RWPE2 (cell line): ENCODE measurements around the gene DUSP28.

Experiments
- ATAC-seq: fragments of 200-7000 bp; cut with Tn5 transposase; 3 replicates; pipeline ENCODE4 v1.9.1; 2021; ENCODE audit warnings: low read depth
- DNase-seq: peaks from one replicate; pipeline ENCODE4 v3.0.0-alpha.2; 2020; ENCODE audit warnings: low spot score
- H3K27ac ChIP-seq: fragments of 450-650 bp; 2 replicates; pipeline ENCODE4 v1.5.1; 2017; ENCODE audit warnings: mild to moderate bottlenecking; ENCODE audit not compliant: poor library complexity, severe bottlenecking
- H3K27me3 ChIP-seq: fragments of 250-450 bp; sonication (Bioruptor Pico); 2 replicates; pipeline ENCODE4 v1.5.1; 2021; ENCODE audit warnings: mild to moderate bottlenecking, moderate library complexity; ENCODE audit not compliant: insufficient read depth, poor library complexity, severe bottlenecking
- H3K36me3 ChIP-seq: fragments of 250-450 bp; sonication (Bioruptor Pico); 2 replicates; pipeline ENCODE4 v1.5.1; 2020; ENCODE audit warnings: low read depth, mild to moderate bottlenecking, moderate library complexity
- H3K4me1 ChIP-seq: fragments of 250-450 bp; sonication (Bioruptor Pico); 2 replicates; pipeline ENCODE4 v1.5.1; 2021; ENCODE audit warnings: mild to moderate bottlenecking, moderate library complexity; ENCODE audit not compliant: insufficient read depth, poor library complexity, severe bottlenecking
- H3K4me3 ChIP-seq: fragments of 250-450 bp; sonication (Bioruptor Pico); 2 replicates; pipeline ENCODE4 v1.5.1; 2021; ENCODE audit warnings: mild to moderate bottlenecking, moderate library complexity; ENCODE audit not compliant: severe bottlenecking
- H3K9me3 ChIP-seq: fragments of 250-450 bp; sonication (Bioruptor Pico); 2 replicates; pipeline ENCODE4 v1.5.1; 2021; ENCODE audit warnings: mild to moderate bottlenecking, moderate library complexity; ENCODE audit not compliant: severe bottlenecking
- CTCF ChIP-seq: fragments of 450-650 bp; IDR thresholded peaks from one replicate; pipeline ENCODE4 v1.5.1; 2017; ENCODE audit warnings: mild to moderate bottlenecking, moderate library complexity; ENCODE audit not compliant: poor library complexity, severe bottlenecking

DUSP28 gene

DNA sequence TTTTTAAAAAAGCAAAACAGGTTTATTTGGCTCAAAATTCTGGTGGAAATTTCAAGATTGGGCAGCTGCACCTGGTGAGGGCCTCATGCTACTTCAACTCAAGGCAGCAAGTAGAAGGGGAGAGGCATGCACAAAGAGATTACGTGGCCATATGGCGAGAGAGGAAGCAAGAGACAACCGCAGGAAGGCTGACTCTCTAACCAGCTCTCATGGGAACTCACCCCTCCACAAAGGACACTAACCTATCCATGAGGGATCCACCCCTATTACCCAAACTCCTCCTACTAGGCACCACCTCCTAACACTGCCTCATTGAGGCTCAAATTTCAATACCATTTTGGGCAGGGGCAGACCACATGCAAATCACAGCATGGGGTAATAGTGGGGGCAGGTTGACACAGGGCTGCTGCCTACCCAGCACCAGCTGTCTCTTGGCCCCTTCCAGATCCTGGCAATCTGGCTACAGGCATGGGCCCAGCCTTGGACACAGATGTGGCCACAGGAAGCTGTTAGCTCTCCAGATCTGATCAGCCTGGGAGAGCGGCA is 24.4 kb downstream of the DUSP28 start:
- no peaks in the 10 kb centered on the region for H3K9me3 ChIP-seq
- TF ChIP-seq CTCF: no peak
- ATAC-seq: no peak
- peaks cover 10% of the 10 kb centered on the region; the same call in 1 of the 2 replicates for H3K36me3 ChIP-seq
- H3K27me3 ChIP-seq: no peaks in the 10 kb centered on the region
- DNase-seq: no peak
- peaks cover 30% of the 10 kb centered on the region for H3K4me1 ChIP-seq
- H3K4me3 ChIP-seq: no peak overlapping the region
- H3K27ac ChIP-seq: no peak overlapping the region

GRCh38 chr2:240585101-240585500 is 24.9 kb downstream of the DUSP28 start:
- no peak for TF ChIP-seq CTCF
- Histone ChIP-seq H3K4me3 (peak overlapping the region; percentile 82), H3K27me3 (no peaks in the 10 kb centered on the region), H3K4me1 (peaks cover 26% of the 10 kb centered on the region), H3K27ac (no peak overlapping the region), H3K9me3 (no peaks in the 10 kb centered on the region), H3K36me3 (peaks cover 10% of the 10 kb centered on the region; the same call in 1 of the 2 replicates)
- no peak for ATAC-seq
- no peak for DNase-seq

GRCh38 chr2:240585681-240586197 is 25.6 kb downstream of the DUSP28 start:
- TF ChIP-seq CTCF: no peak
- no peaks in the 10 kb centered on the region for H3K27me3 ChIP-seq
- DNase-seq: no peak
- H3K4me1 ChIP-seq: peaks cover 26% of the 10 kb centered on the region
- peaks cover 10% of the 10 kb centered on the region; the same call in 1 of the 2 replicates for H3K36me3 ChIP-seq
- H3K9me3 ChIP-seq: no peaks in the 10 kb centered on the region
- H3K27ac ChIP-seq: peak overlapping the region; percentile 25
- no peak for ATAC-seq
- peak overlapping the region; percentile 82 for H3K4me3 ChIP-seq

GRCh38 chr2:240586198-240586918 is 26.2 kb downstream of the DUSP28 start, which contains the start of gene CAPN10:
CAPN10 (plus strand) TSS chr2:240586734; CDS start chr2:240586912, 178 bp downstream.
- Histone ChIP-seq H3K27ac (peak within 1 kb of the TSS; percentile 25), H3K36me3 (peaks cover 11% of the 10 kb centered on the region), H3K4me3 (peak within 1 kb of the TSS; percentile 82), H3K9me3 (no peaks in the 10 kb centered on the region), H3K27me3 (no peaks in the 10 kb centered on the region), H3K4me1 (peaks cover 26% of the 10 kb centered on the region)
- TF ChIP-seq CTCF: no peak
- DNase-seq (peak; percentile 97), ATAC-seq (peak; percentile 87)
